Neural cell (in vitro differentiated cells): Measurements from ENCODE around the gene CFAP20DC. TPM values are rescaled to one million over a fixed set of nuclear protein-coding genes. Genes with fewer than 3 reads are reported as not detected.

Source experiments
- H2AFZ ChIP-seq: fragments of 200-600, 300-800 bp; sonication (generic), shearing (Covaris generic); 2 replicates; pipeline ENCODE4 v1.6.0; 2014; ENCODE audit warnings: low read depth, mild to moderate bottlenecking, antibody characterized with exemption, low read length, moderate library complexity
- H3F3A ChIP-seq: fragments of 200-600 bp; shearing (Covaris generic); 2 replicates; pipeline ENCODE4 v1.6.1; 2016; ENCODE audit warnings: mild to moderate bottlenecking, moderate library complexity, mixed read lengths, antibody characterized with exemption, low read length; ENCODE audit not compliant: insufficient read depth, poor library complexity, severe bottlenecking
- H3K27ac ChIP-seq: fragments of 200-600, 300-800 bp; sonication (generic), shearing (Covaris generic); 2 replicates; pipeline ENCODE4 v1.5.1; 2014; ENCODE audit warnings: mild to moderate bottlenecking, low read length, moderate library complexity
- H3K27me3 ChIP-seq: fragments of 300-800, 200-600 bp; sonication (generic), shearing (Covaris generic); 2 replicates; pipeline ENCODE4 v1.6.0; 2014; ENCODE audit warnings: mild to moderate bottlenecking, low read depth, low read length, moderate library complexity; ENCODE audit not compliant: insufficient read depth
- H3K36me3 ChIP-seq: fragments of 300-800, 200-600 bp; sonication (generic), shearing (Covaris generic); 2 replicates; pipeline ENCODE4 v1.5.1; 2014; ENCODE audit warnings: mild to moderate bottlenecking, antibody characterized with exemption, low read length, moderate library complexity; ENCODE audit not compliant: insufficient read depth
- H3K4me2 ChIP-seq: fragments of 300-800, 200-600 bp; sonication (generic), shearing (Covaris generic); 2 replicates; pipeline ENCODE4 v1.6.0; 2014; ENCODE audit warnings: mild to moderate bottlenecking, low read length
- H3K4me3 ChIP-seq: fragments of 300-800, 200-600 bp; sonication (generic), shearing (Covaris generic); 2 replicates; pipeline ENCODE4 v1.5.1; 2014; ENCODE audit warnings: mild to moderate bottlenecking, low read length, moderate library complexity
- H3K79me2 ChIP-seq: fragments of 200-600 bp; shearing (Covaris generic); replicated peaks from 2 replicates; pipeline ENCODE4 v1.6.0; 2014; ENCODE audit warnings: mild to moderate bottlenecking, low read length, moderate library complexity; ENCODE audit not compliant: insufficient read depth
- H3K9ac ChIP-seq: fragments of 300-800, 200-600 bp; sonication (generic), shearing (Covaris generic); 2 replicates; pipeline ENCODE4 v1.6.1; 2016; ENCODE audit warnings: mild to moderate bottlenecking, low read length, mixed read lengths
- H3K9me2 ChIP-seq: fragments of 200-600 bp; shearing (Covaris generic); 2 replicates; pipeline ENCODE4 v1.6.1; 2016; ENCODE audit warnings: mild to moderate bottlenecking, low read length, mixed read lengths; ENCODE audit not compliant: insufficient read depth
- H3K9me3 ChIP-seq: fragments of 200-600, 300-800 bp; sonication (generic), shearing (Covaris generic); 2 replicates; pipeline ENCODE4 v1.6.1; 2016; ENCODE audit warnings: mild to moderate bottlenecking, mixed run types, low read length, moderate library complexity, mixed read lengths
- H4K20me1 ChIP-seq: fragments of 200-600 bp; shearing (Covaris generic); 2 replicates; pipeline ENCODE4 v1.6.1; 2016; ENCODE audit warnings: mild to moderate bottlenecking, mixed run types; ENCODE audit not compliant: insufficient read depth
- CTCF ChIP-seq: fragments of 450-650 bp; IDR thresholded peaks from 2 replicates; pipeline ENCODE4 v1.5.1; 2014; ENCODE audit warnings: antibody characterized with exemption, mild to moderate bottlenecking, moderate library complexity; ENCODE audit not compliant: poor library complexity, severe bottlenecking
- EP300 ChIP-seq: fragments of 450-650 bp; conservative IDR thresholded peaks from 2 replicates; pipeline ENCODE4 v1.6.1; 2014; ENCODE audit warnings: antibody characterized with exemption, mild to moderate bottlenecking, moderate library complexity; ENCODE audit not compliant: poor library complexity, severe bottlenecking
- EZH2 ChIP-seq: fragments of 200-600, 300-800 bp; shearing (Covaris generic), sonication (generic); IDR thresholded peaks from 2 replicates; pipeline ENCODE4 v1.6.1; 2014; ENCODE audit warnings: antibody characterized with exemption, low read length, borderline replicate concordance, mild to moderate bottlenecking; ENCODE audit not compliant: insufficient read depth, poor library complexity, severe bottlenecking
- MXI1 ChIP-seq: fragments of 450-650 bp; conservative IDR thresholded peaks from 2 replicates; pipeline ENCODE4 v1.6.1; 2014; ENCODE audit warnings: antibody characterized with exemption, mild to moderate bottlenecking; ENCODE audit not compliant: poor library complexity, severe bottlenecking
- POLR2AphosphoS5 ChIP-seq: IDR thresholded peaks from 2 replicates; pipeline ENCODE4 v1.6.1; 2012
- RAD21 ChIP-seq: fragments of 450-650 bp; conservative IDR thresholded peaks from 2 replicates; pipeline ENCODE4 v1.6.1; 2014; ENCODE audit warnings: antibody characterized with exemption, mild to moderate bottlenecking, moderate library complexity
- REST ChIP-seq: IDR thresholded peaks from 2 replicates; pipeline ENCODE4 v1.6.1; 2012; ENCODE audit warnings: borderline replicate concordance
- SMC3 ChIP-seq: fragments of 450-650 bp; conservative IDR thresholded peaks from 2 replicates; pipeline ENCODE4 v1.6.1; 2014; ENCODE audit warnings: antibody characterized with exemption, mild to moderate bottlenecking, moderate library complexity; ENCODE audit not compliant: poor library complexity
- TAF1 ChIP-seq: IDR thresholded peaks from 2 replicates; pipeline ENCODE4 v1.6.1; 2012; ENCODE audit warnings: low read depth
- polyA plus RNA-seq: library from polyadenylated mRNA; depleted of rRNA; stranded (reverse); fragments of >200 nt; gene quantifications from 2 replicates; pipeline ENCODE4 v1.2.3, GENCODE V29; 2014

Gene CFAP20DC
- polyA plus RNA-seq, 1 donor from 2014 or later, result not detected

GRCh38 chr3:58899953-58900298, 149.9 kb downstream of the CFAP20DC start:
- Histone ChIP-seq H3K27ac (no peak overlapping the region), H3K9ac (no peak overlapping the region), H3K36me3 (no peaks in the 10 kb centered on the region), H3K4me2 (no peak overlapping the region), H2AFZ (no peak overlapping the region), H4K20me1 (no peaks in the 10 kb centered on the region), H3F3A (no peaks in the 10 kb centered on the region), H3K9me3 (no peaks in the 10 kb centered on the region), H3K4me3 (no peak overlapping the region), H3K27me3 (no peaks in the 10 kb centered on the region), H3K79me2 (no peaks in the 10 kb centered on the region), H3K9me2 (no peaks in the 10 kb centered on the region)
- TF ChIP-seq MXI1, result no peak

GRCh38 chr3:58899159-58899952, 150.5 kb downstream of the CFAP20DC start:
- H3K4me2 ChIP-seq, result no peak overlapping the region
- no peak overlapping the region for H2AFZ ChIP-seq

More at GRCh38 chr3:58899159-58899952, 150.5 kb downstream of the CFAP20DC start:
- Histone ChIP-seq H3K27me3 (no peaks in the 10 kb centered on the region), H3F3A (no peaks in the 10 kb centered on the region), H4K20me1 (no peaks in the 10 kb centered on the region), H3K9me3 (no peaks in the 10 kb centered on the region), H3K9me2 (no peaks in the 10 kb centered on the region), H3K4me3 (no peak overlapping the region), H3K79me2 (no peaks in the 10 kb centered on the region), H3K27ac (no peak overlapping the region), H3K36me3 (no peaks in the 10 kb centered on the region), H3K9ac (no peak overlapping the region)
- TF ChIP-seq TAF1 (no peak), MXI1 (no peak), EP300 (no peak), SMC3 (no peak), REST (no peak), RAD21 (no peak), POLR2AphosphoS5 (no peak), EZH2 (no peak), CTCF (no peak)
